ENCODE data around the gene RPLP1.

RPLP1 gene

DNA sequence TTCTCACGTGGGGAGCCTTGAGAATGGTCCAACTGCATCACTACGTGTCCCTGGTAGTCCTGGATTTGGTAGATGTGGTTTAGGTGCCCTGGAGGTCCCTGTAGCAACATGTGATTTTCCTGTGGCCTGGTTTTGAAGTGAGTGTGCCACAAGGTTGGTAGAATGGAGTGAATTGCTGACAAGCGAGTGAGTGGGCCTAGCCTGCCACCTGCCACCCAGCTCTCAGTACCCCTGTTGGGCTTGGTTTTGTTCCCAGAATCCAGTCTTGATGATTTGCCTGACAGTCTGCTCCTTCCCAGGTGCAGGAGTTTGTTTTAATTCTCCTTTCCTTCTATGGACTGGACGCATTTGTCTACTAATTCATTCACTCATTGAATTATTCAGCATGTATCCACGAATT lies 19.4 kb downstream of the RPLP1 start:
- FAIRE-seq, result no peak

DNA sequence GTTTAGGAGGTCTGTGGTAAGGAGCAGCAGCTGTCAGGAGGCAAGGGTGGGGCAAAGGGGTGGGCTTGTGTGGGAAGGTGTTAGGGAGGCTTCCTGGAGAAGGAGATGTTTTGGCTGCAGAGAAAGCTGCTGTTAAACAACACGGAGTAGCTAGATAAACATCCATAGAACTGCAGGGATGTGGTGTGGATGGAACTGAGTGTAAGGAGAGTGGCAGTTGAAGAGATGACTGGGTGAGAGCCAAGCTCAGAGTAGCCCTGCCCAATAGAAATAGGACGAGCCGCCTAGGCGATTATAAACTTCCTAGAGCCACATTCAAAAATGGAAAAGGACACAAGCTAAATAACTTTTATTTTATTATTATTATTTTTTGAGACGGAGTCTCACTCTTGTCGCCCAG lies 19.9 kb downstream of the RPLP1 start:
- no peak for FAIRE-seq

- FAIRE-seq, result no peak
Observed at GRCh38 chr15:69474291-69474690, 21.7 kb downstream of the RPLP1 start.

GRCh38 chr15:69474846-69475455 lies 22.3 kb downstream of the RPLP1 start:
- no peak for FAIRE-seq

DNA sequence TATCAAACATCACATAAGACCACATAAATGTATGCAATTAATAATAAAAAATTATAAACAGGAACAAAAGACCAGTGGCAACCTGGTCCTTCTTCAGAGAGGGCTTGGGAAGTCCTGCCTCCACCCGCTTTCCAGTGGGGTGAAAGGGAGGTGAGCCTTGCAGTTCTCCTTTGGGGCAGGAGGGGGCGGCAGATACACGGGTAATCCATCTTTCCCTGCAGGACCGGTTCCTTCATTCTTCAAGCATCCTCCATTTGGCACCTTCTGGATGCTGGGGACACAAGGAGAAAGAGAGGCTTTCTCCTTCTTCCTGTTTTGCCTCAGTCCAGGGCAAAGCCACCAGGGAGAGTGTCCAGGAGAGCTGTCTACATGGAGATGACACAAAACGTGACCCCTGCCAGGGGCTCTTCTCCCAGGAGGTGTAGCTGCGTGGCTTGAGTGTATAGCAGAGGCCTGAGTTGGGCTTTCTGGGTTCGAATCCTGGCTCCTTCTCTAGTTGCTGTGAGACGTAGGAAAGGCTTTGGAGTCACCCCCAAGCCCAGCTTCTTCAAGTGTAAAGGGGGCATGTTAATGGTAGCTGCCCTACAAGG lies 23.2 kb downstream of the RPLP1 start:
- no peak for FAIRE-seq

DNA sequence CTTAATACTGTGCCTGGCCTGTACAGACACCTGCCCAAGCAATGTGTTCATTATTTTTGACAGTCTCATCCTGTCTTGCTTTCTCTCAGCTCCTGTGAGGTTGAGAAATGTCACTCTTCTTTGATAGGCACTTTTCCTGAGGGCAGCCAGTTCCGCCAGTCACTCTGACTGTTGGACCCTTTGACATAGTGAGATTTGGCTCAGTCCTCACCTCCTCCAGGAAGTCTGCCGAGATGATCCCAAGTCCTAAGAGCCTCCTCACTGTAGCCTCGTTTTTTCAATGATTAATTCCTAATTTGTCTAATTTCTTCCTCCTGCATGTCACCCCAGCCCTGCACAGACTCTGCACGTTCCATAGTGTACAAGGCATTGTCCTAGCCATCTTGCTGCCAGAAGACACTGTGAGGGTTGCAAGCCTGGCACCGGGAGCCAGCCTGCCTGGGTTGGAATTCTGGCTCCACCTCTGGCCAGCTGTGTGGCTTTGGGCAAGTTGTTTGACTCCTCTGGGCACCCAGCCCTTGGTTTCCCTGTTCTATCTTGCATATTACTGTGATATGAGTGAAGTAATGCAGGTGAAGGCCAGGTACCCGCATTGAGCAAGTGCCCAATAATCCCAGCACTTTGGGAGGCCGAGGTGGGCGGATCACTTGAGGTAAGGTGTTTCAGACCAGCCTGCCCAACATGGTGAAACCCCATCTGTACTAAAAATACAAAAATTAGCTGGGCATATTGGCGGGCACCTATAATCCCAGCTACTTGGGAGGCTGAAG lies 24.3 kb downstream of the RPLP1 start:
- no peak for FAIRE-seq

DNA sequence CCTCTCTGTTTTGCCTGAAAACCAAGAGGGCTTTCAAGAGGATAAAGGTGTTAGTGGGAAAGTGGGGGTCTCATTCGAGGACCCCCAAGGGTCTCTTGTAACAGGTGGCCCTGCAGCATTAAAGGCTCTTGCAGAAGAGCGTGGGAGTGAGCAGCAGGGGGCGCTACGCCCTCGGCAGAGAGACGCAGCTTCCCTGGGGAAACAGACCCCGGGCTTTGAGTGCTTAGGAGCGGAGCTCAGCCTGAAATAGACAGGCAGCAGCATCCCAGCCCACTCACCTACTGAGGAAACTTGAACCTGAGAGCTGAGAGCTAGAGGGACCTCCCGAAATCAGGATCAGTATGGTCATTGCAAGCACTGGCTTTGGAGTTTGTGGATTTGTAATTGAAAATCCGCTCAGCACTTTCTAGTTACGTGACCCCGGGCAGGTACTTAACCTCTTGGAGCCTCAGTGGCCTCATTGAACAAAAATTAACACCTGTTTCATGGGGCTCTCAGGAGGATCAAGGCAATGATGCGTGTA lies 25.7 kb downstream of the RPLP1 start:
- no peak for FAIRE-seq

- FAIRE-seq, result no peak
Observed at GRCh38 chr15:69479081-69479480, 26.5 kb downstream of the RPLP1 start.

- FAIRE-seq, result no peak
Observed at GRCh38 chr15:69479971-69480370, 27.4 kb downstream of the RPLP1 start.

DNA sequence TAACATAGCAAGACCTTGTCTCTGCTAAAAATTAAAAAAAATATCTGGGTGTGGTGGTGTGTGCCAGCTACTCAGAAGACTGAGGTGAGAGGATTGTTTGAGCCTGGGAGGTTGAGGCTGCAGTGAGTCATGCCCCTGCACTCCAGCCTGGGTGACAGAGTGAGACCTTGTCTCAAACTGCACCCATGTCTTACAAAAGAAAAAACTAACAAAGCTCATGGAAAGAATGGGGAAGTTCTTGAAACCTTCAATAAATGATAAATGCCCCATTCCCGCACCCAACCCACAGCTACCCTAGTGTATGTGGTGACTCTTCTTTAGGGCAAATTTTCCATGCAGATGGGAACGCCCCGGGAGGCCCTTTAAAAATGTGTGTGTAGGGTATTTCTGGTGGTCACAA lies 28.3 kb downstream of the RPLP1 start:
- FAIRE-seq, result no peak

- no peak for FAIRE-seq
Observed at GRCh38 chr15:69482686-69483256, 30.2 kb downstream of the RPLP1 start.

DNA sequence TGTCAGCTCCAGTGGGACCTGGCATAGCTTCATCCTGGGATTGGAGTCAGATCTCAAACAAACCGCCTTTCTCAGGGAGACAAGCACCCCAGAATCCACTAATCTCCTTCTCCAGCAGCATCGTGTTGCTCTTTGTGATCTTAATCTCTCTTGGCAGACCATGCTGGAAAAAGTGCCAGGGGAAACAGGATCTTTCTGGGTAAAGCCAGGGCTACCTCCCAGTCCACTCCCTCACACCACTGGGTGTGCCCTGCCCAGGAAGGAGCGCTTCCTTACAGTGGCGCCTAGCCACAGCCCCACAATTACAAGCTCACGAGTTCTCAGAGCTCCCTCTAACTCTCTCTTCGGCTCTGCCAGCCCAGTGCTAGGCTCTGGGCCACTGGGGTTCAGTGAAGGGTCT lies 32.2 kb downstream of the RPLP1 start:
- no peak for FAIRE-seq

GRCh38 chr15:69486481-69487110 lies 34.0 kb downstream of the RPLP1 start:
- no peak for FAIRE-seq

DNA sequence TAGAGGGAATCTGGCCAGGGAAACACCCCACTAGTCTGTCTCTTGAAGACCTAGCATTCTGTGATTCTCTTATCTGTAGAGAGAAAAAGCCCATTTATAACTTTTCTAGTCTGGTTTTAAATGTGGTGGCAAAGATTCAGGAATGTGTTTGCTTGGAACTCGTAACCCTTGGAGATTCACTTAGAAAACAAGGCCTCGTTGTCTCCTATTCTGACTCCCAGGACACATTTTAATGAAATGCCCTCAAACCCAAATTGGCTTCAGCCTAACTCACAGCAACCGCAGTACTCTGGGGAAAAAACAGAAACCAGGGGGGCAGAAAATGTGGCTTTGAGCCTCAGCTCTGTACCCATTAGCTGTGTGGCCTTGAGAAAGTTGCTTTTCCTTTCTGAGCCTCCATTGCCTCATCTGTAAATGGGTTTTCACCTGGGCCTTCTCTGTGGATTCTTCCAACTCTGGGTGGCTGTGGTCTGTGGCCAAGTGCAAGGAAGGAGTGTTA lies 36.5 kb downstream of the RPLP1 start:
- FAIRE-seq, result peak; percentile 80

DNA sequence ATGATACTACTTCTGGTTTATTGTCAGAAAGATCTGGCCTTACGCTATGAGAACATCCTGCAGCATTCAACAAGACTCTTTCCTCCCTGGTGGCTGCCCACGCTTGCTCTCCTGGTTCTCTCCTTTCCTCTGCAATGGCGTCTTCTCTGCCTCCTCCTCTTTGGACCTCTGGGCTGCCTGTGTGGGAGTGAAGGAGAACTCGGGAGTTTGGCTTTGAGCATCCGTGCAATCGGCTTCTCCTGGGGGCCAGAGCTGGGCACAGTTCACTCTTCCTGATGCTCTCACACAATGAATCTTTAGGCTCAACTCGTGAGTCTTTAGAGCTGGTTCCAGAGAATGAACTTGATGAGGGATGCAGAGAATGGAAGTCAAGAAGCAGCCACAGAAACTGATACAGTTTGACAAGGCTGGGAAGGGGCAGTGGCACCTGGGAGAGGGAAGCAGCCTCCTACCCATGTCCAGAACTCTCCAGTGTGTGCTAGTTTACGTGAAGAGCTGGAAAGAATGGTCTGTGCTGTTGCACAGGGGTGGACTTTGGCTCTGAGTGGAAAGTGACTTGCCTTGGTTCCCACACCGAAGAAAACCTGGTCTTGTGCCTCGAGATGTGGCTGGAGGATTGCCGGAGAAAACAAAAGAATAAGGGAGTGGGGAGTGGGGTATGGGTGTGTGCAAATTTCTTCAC lies 37.9 kb downstream of the RPLP1 start:
- no peak for FAIRE-seq

GRCh38 chr15:69491038-69491505 lies 38.5 kb downstream of the RPLP1 start:
- no peak for FAIRE-seq

DNA sequence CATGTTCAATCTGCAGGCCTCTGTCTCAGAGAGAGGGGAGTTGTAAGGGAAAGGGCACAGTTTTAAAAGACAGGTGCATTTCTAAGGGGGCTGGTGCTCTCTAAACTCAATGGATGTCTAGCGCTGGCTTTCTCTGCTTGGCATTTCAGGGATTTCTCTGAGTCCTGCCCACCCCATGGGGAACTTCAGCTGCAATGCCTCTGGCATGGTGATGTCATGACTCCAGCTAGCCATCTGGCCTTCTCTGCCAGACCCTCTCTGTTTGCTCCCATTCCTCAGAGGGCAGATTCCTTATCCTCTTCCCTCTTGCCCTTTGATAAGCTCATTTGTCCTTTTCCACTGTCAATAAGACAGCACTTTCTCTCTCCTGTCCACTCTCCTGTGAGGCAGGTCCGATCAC lies 40.8 kb downstream of the RPLP1 start:
- no peak for FAIRE-seq

- peak; percentile 45 for FAIRE-seq
Observed at GRCh38 chr15:69496001-69496400, 43.4 kb downstream of the RPLP1 start.

DNA sequence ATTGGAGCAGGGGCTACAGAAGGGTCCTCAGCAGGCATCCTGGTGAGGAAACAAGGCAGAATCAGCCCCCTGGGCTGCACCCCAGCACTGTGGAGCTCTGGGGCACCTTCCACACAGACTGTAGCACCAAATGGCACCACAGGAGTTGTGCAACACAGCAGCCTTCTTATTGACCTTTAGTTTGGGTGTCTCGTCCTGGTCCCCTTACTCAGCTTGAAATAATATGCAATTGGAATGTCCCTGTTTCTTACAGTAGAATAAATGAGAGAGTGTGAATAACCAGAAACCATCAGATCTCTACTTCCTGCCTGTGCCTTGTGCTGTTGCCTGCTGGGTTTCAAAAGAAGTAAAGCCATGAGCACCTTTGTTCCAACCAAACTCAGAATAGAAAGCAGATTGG lies 44.5 kb downstream of the RPLP1 start:
- FAIRE-seq, result no peak

GRCh38 chr15:69497667-69498066 lies 45.0 kb downstream of the RPLP1 start:
- FAIRE-seq, result no peak

DNA sequence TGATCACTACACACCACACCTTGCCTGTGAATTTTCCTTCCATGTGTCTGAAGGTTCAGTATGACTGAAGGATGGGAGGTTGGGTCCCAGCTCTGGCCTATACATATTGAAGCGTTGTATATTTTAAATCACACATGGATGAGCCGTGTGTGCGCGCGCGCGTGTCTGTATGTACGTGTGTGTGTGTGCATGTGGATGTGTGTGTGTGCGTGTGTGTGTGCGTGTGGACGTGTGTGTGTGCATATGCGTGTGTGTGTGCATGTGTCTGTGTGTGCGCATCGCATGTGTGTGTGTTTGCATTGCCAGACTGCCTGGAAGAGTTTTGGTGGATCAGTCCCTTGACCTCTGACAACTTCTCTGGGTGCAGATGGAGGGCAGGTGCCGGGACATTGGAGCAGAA lies 45.7 kb downstream of the RPLP1 start:
- FAIRE-seq, result no peak

DNA sequence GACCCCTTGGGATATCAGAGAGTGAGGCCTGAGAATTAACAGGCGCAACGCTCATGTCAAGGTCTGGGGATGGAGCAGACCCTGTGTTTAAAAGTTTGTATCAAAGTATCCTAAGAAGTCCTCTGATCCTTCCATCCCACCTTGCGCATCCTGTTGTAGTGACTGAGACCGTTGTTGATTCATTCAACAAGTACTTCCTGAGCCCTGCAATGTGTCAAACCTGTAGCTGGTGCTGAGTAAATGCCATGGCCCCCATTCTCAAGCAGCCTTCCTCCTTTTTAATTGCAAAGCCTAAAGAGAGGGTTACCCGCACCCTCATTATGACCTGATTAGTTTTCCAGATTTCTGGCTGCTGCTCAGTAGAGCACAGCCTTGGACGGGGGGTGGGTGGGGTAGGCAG lies 46.4 kb downstream of the RPLP1 start:
- no peak for FAIRE-seq
